ENCODE measurements around the gene SCRN2. TPM values are rescaled to one million over a fixed set of nuclear protein-coding genes. Genes with fewer than 3 reads are reported as not detected.

The SCRN2 gene
- total RNA-seq, 1 experiment from 2014 or later = 47.9 TPM

DNA sequence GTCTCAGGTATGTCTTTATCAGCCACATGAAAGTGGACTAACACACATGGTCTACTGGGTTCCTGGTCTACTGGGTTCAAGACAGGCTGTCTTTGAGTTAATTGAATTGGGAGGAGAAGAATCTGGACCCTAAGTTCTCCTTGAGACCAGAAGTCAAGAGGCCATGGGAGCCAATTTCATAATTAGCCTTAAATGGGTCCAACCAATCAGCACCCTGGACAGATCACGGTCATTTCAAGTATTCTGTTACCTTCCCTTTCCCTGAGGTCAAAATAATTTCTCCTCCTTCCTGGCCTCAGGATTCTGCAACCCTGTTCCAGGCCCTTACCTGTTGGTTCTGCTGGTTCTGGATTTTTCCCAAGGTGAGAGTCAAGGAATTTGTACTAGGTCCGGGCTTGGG, 43.3 kb downstream of the SCRN2 start:
- intact Hi-C loops (cut with micrococcal nuclease) = no loop called here
- CTCF ChIA-PET = no interaction called here
- no peaks in the 10 kb centered on the region for H3K9me2 ChIP-seq (replicated peaks; ENCODE audit: low read length)

GRCh38 chr17:47792979-47793378, 48.1 kb downstream of the SCRN2 start:
- Histone ChIP-seq H2AFZ (ENCODE audit: low read length) (no peak overlapping the region), H3K9me3 (ENCODE audit: low read length) (no peaks in the 10 kb centered on the region), H3K27me3 (ENCODE audit: low read length) (peaks cover 71% of the 10 kb centered on the region), H3K9ac (ENCODE audit: low read length) (no peak overlapping the region), H3K9me2 (replicated peaks; ENCODE audit: low read length) (no peaks in the 10 kb centered on the region), H3F3A (ENCODE audit: low read length, unreplicated experiment) (no peaks in the 10 kb centered on the region), H3K79me2 (ENCODE audit: low read length) (no peaks in the 10 kb centered on the region), H4K20me1 (ENCODE audit: low read length) (no peaks in the 10 kb centered on the region), H3K4me1 (ENCODE audit: insufficient read depth, low read length) (no peaks in the 10 kb centered on the region), H3K4me3 (ENCODE audit: low read length) (no peak overlapping the region), H3K4me2 (ENCODE audit: low read length) (no peak overlapping the region), H3K27ac (ENCODE audit: low read length) (no peak overlapping the region), H3K36me3 (ENCODE audit: low read depth, low read length) (no peaks in the 10 kb centered on the region)
- ChIA-PET POLR2A (ENCODE audit: unreplicated experiment) (no interaction called here), CTCF (no interaction called here)
- TF ChIP-seq CTCF (conservative IDR thresholded peaks at IDR 0.05; ENCODE audit: low read depth, low read length) = no peak
- peak; percentile 13; the same call in 1 of the 2 replicates for TF ChIP-seq EZH2phosphoT487 (IDR thresholded peaks at IDR 0.05; ENCODE audit: borderline replicate concordance, low read length)
- TF ChIP-seq EZH2 (IDR thresholded peaks at IDR 0.05; ENCODE audit: low read length, unreplicated experiment) = no peak
- intact Hi-C loops (cut with micrococcal nuclease) = no loop called here
- BruUV-seq (replicated peaks) = no TSS peak
- DNase-seq (no peak), ATAC-seq (no peak)

More for the DNA sequence above, 43.3 kb downstream of the SCRN2 start:
- no peak overlapping the region for H3K27ac ChIP-seq (ENCODE audit: low read length)
- H3K4me2 ChIP-seq (ENCODE audit: low read length) = no peak overlapping the region
- no peaks in the 10 kb centered on the region for H3K36me3 ChIP-seq (ENCODE audit: low read depth, low read length)
- H3K27me3 ChIP-seq (ENCODE audit: low read length) = peaks cover 31% of the 10 kb centered on the region
- no peak overlapping the region for H2AFZ ChIP-seq (ENCODE audit: low read length)
- BruUV-seq (replicated peaks) = no TSS peak
- no peak overlapping the region for H3K4me3 ChIP-seq (ENCODE audit: low read length)
- no peaks in the 10 kb centered on the region for H3F3A ChIP-seq (ENCODE audit: low read length, unreplicated experiment)
- DNase-seq (no peak), ATAC-seq (no peak)
- TF ChIP-seq EZH2phosphoT487 (IDR thresholded peaks at IDR 0.05; ENCODE audit: borderline replicate concordance, low read length) (no peak), EZH2 (IDR thresholded peaks at IDR 0.05; ENCODE audit: low read length, unreplicated experiment) (no peak), CTCF (conservative IDR thresholded peaks at IDR 0.05; ENCODE audit: low read depth, low read length) (no peak)
- no peaks in the 10 kb centered on the region for H4K20me1 ChIP-seq (ENCODE audit: low read length)
- POLR2A ChIA-PET (ENCODE audit: unreplicated experiment) = no interaction called here
- H3K9ac ChIP-seq (ENCODE audit: low read length) = no peak overlapping the region
- H3K4me1 ChIP-seq (ENCODE audit: insufficient read depth, low read length) = no peaks in the 10 kb centered on the region
- H3K9me3 ChIP-seq (ENCODE audit: low read length) = no peaks in the 10 kb centered on the region
- no peaks in the 10 kb centered on the region for H3K79me2 ChIP-seq (ENCODE audit: low read length)

GRCh38 chr17:47792457-47792856, 48.6 kb downstream of the SCRN2 start:
- CTCF ChIA-PET = no interaction called here
- no TSS peak for BruUV-seq (replicated peaks)
- Histone ChIP-seq H3K4me3 (ENCODE audit: low read length) (no peak overlapping the region), H3K9ac (ENCODE audit: low read length) (no peak overlapping the region), H3K4me1 (ENCODE audit: insufficient read depth, low read length) (no peaks in the 10 kb centered on the region), H2AFZ (ENCODE audit: low read length) (no peak overlapping the region), H3F3A (ENCODE audit: low read length, unreplicated experiment) (no peaks in the 10 kb centered on the region), H3K27me3 (ENCODE audit: low read length) (peaks cover 74% of the 10 kb centered on the region), H3K27ac (ENCODE audit: low read length) (no peak overlapping the region), H3K4me2 (ENCODE audit: low read length) (no peak overlapping the region), H4K20me1 (ENCODE audit: low read length) (no peaks in the 10 kb centered on the region), H3K36me3 (ENCODE audit: low read depth, low read length) (no peaks in the 10 kb centered on the region), H3K9me2 (replicated peaks; ENCODE audit: low read length) (no peaks in the 10 kb centered on the region), H3K79me2 (ENCODE audit: low read length) (no peaks in the 10 kb centered on the region), H3K9me3 (ENCODE audit: low read length) (no peaks in the 10 kb centered on the region)
- DNase-seq = no peak
- intact Hi-C loops (cut with micrococcal nuclease) = no loop called here
- TF ChIP-seq EZH2 (IDR thresholded peaks at IDR 0.05; ENCODE audit: low read length, unreplicated experiment) (no peak), CTCF (conservative IDR thresholded peaks at IDR 0.05; ENCODE audit: low read depth, low read length) (no peak), EZH2phosphoT487 (IDR thresholded peaks at IDR 0.05; ENCODE audit: borderline replicate concordance, low read length) (no peak; the same call in 1 of the 2 replicates)
- POLR2A ChIA-PET (ENCODE audit: unreplicated experiment) = no interaction called here
- no peak for ATAC-seq

Measured in PC-3 (cell line).